ENCODE measurements around the gene GALM.
"Not testable (repeated sequence)": the region's sequence is repeated elsewhere in the genome, so short reads cannot be mapped to it uniquely, and the experiment has no call there.

The GALM gene

GRCh38 chr2:38643683-38644511 lies 22.0 kb upstream of the GALM start:
- H3K79me2 ChIP-seq (ENCODE audit: control insufficient read depth, insufficient read depth, low read length); H3K4me3 ChIP-seq (ENCODE audit: low read length); H2BK15ac ChIP-seq (replicated peaks; ENCODE audit: low read depth); H2AK5ac ChIP-seq (ENCODE audit: low read length); H2BK120ac ChIP-seq (ENCODE audit: low read depth, low read length); H2BK5ac ChIP-seq (ENCODE audit: low read length); H4K5ac ChIP-seq (ENCODE audit: low read length); H3K18ac ChIP-seq (ENCODE audit: low read length); H3K4me1 ChIP-seq (ENCODE audit: control insufficient read depth, low read depth, low read length); H3K27me3 ChIP-seq (ENCODE audit: insufficient read depth, low read length, poor library complexity); H3K4me2 ChIP-seq (ENCODE audit: low read length); H3K9ac ChIP-seq (ENCODE audit: low read length); H4K8ac ChIP-seq (ENCODE audit: low read depth, low read length); H3K4ac ChIP-seq (ENCODE audit: low read depth, low read length); H3K36me3 ChIP-seq (ENCODE audit: control insufficient read depth, insufficient read depth, low read length); H3K56ac ChIP-seq (ENCODE audit: low read length); H3K27ac ChIP-seq (ENCODE audit: low read depth, low read length); H3K23ac ChIP-seq (ENCODE audit: low read length); DNase-seq; H3K79me1 ChIP-seq (ENCODE audit: low read length): not testable (repeated sequence)
- WGBS (ENCODE audit: extremely low coverage, insufficient coverage, low lambda C conversion rate): no CpG with 5 or more reads among the region's 16 CpGs

- Histone ChIP-seq H4K5ac (ENCODE audit: low read length) (no peak overlapping the region), H4K8ac (ENCODE audit: low read depth, low read length) (no peak overlapping the region), H2BK120ac (ENCODE audit: low read depth, low read length) (no peak overlapping the region), H2BK5ac (ENCODE audit: low read length) (no peak overlapping the region), H3K23ac (ENCODE audit: low read length) (no peak overlapping the region), H3K79me2 (ENCODE audit: control insufficient read depth, insufficient read depth, low read length) (no peaks in the 10 kb centered on the region), H3K4me2 (ENCODE audit: low read length) (no peak overlapping the region), H2BK15ac (replicated peaks; ENCODE audit: low read depth) (no peak overlapping the region), H3K4ac (ENCODE audit: low read depth, low read length) (no peak overlapping the region), H3K18ac (ENCODE audit: low read length) (no peak overlapping the region), H2AK5ac (ENCODE audit: low read length) (no peak overlapping the region), H3K79me1 (ENCODE audit: low read length) (no peaks in the 10 kb centered on the region), H3K4me3 (ENCODE audit: low read length) (no peak overlapping the region), H3K27me3 (ENCODE audit: insufficient read depth, low read length, poor library complexity) (no peaks in the 10 kb centered on the region), H3K9ac (ENCODE audit: low read length) (no peak overlapping the region), H3K36me3 (ENCODE audit: control insufficient read depth, insufficient read depth, low read length) (no peaks in the 10 kb centered on the region), H3K4me1 (ENCODE audit: control insufficient read depth, low read depth, low read length) (no peaks in the 10 kb centered on the region), H3K56ac (ENCODE audit: low read length) (no peak overlapping the region), H3K27ac (ENCODE audit: low read depth, low read length) (no peak overlapping the region)
- no peak for DNase-seq
- no CpG with 5 or more reads among the region's 7 CpGs for WGBS (ENCODE audit: extremely low coverage, insufficient coverage, low lambda C conversion rate)
Observed at GRCh38 chr2:38648107-38648761, 17.7 kb upstream of the GALM start.

GRCh38 chr2:38649176-38649728 lies 16.7 kb upstream of the GALM start:
- H3K23ac ChIP-seq (ENCODE audit: low read length): no peak overlapping the region
- H3K36me3 ChIP-seq (ENCODE audit: control insufficient read depth, insufficient read depth, low read length): no peaks in the 10 kb centered on the region
- no peak overlapping the region for H3K27ac ChIP-seq (ENCODE audit: low read depth, low read length)
- H3K79me1 ChIP-seq (ENCODE audit: low read length): no peaks in the 10 kb centered on the region
- no peaks in the 10 kb centered on the region for H3K4me1 ChIP-seq (ENCODE audit: control insufficient read depth, low read depth, low read length)
- H3K4me3 ChIP-seq (ENCODE audit: low read length): no peak overlapping the region
- H2BK120ac ChIP-seq (ENCODE audit: low read depth, low read length): no peak overlapping the region
- H4K5ac ChIP-seq (ENCODE audit: low read length): no peak overlapping the region
- no peak overlapping the region for H2AK5ac ChIP-seq (ENCODE audit: low read length)
- H3K56ac ChIP-seq (ENCODE audit: low read length): no peak overlapping the region
- no peak overlapping the region for H3K4ac ChIP-seq (ENCODE audit: low read depth, low read length)
- no peak overlapping the region for H3K4me2 ChIP-seq (ENCODE audit: low read length)
- DNase-seq: no peak
- no peak overlapping the region for H2BK5ac ChIP-seq (ENCODE audit: low read length)
- WGBS (ENCODE audit: extremely low coverage, insufficient coverage, low lambda C conversion rate): no CpG with 5 or more reads among the region's 12 CpGs
- H2BK15ac ChIP-seq (replicated peaks; ENCODE audit: low read depth): no peak overlapping the region
- no peak overlapping the region for H4K8ac ChIP-seq (ENCODE audit: low read depth, low read length)
- no peaks in the 10 kb centered on the region for H3K79me2 ChIP-seq (ENCODE audit: control insufficient read depth, insufficient read depth, low read length)
- H3K18ac ChIP-seq (ENCODE audit: low read length): no peak overlapping the region
- no peaks in the 10 kb centered on the region for H3K27me3 ChIP-seq (ENCODE audit: insufficient read depth, low read length, poor library complexity)
- H3K9ac ChIP-seq (ENCODE audit: low read length): no peak overlapping the region

GRCh38 chr2:38650012-38650411 lies 15.9 kb upstream of the GALM start:
- H2AK5ac ChIP-seq (ENCODE audit: low read length): no peak overlapping the region
- DNase-seq: no peak
- no peak overlapping the region for H3K23ac ChIP-seq (ENCODE audit: low read length)
- H2BK120ac ChIP-seq (ENCODE audit: low read depth, low read length): no peak overlapping the region
- H3K79me2 ChIP-seq (ENCODE audit: control insufficient read depth, insufficient read depth, low read length): no peaks in the 10 kb centered on the region
- H3K56ac ChIP-seq (ENCODE audit: low read length): no peak overlapping the region
- no peak overlapping the region for H4K5ac ChIP-seq (ENCODE audit: low read length)
- no peak overlapping the region for H3K18ac ChIP-seq (ENCODE audit: low read length)
- no peak overlapping the region for H3K4ac ChIP-seq (ENCODE audit: low read depth, low read length)
- H2BK15ac ChIP-seq (replicated peaks; ENCODE audit: low read depth): no peak overlapping the region
- no peaks in the 10 kb centered on the region for H3K27me3 ChIP-seq (ENCODE audit: insufficient read depth, low read length, poor library complexity)
- H2BK5ac ChIP-seq (ENCODE audit: low read length): no peak overlapping the region
- no CpG with 5 or more reads among the region's 6 CpGs for WGBS (ENCODE audit: extremely low coverage, insufficient coverage, low lambda C conversion rate)
- no peaks in the 10 kb centered on the region for H3K36me3 ChIP-seq (ENCODE audit: control insufficient read depth, insufficient read depth, low read length)
- no peak overlapping the region for H3K4me2 ChIP-seq (ENCODE audit: low read length)
- no peak overlapping the region for H3K9ac ChIP-seq (ENCODE audit: low read length)
- H3K4me3 ChIP-seq (ENCODE audit: low read length): no peak overlapping the region
- no peak overlapping the region for H3K27ac ChIP-seq (ENCODE audit: low read depth, low read length)
- no peaks in the 10 kb centered on the region for H3K79me1 ChIP-seq (ENCODE audit: low read length)
- H4K8ac ChIP-seq (ENCODE audit: low read depth, low read length): no peak overlapping the region
- H3K4me1 ChIP-seq (ENCODE audit: control insufficient read depth, low read depth, low read length): no peaks in the 10 kb centered on the region

- Histone ChIP-seq H3K4me1 (ENCODE audit: control insufficient read depth, low read depth, low read length) (no peaks in the 10 kb centered on the region), H3K4ac (ENCODE audit: low read depth, low read length) (no peak overlapping the region), H3K79me1 (ENCODE audit: low read length) (no peaks in the 10 kb centered on the region), H2BK15ac (replicated peaks; ENCODE audit: low read depth) (no peak overlapping the region), H3K56ac (ENCODE audit: low read length) (no peak overlapping the region), H3K27me3 (ENCODE audit: insufficient read depth, low read length, poor library complexity) (no peaks in the 10 kb centered on the region), H2AK5ac (ENCODE audit: low read length) (no peak overlapping the region), H4K8ac (ENCODE audit: low read depth, low read length) (no peak overlapping the region), H3K18ac (ENCODE audit: low read length) (no peak overlapping the region), H3K9ac (ENCODE audit: low read length) (no peak overlapping the region), H3K23ac (ENCODE audit: low read length) (no peak overlapping the region), H3K36me3 (ENCODE audit: control insufficient read depth, insufficient read depth, low read length) (no peaks in the 10 kb centered on the region), H2BK120ac (ENCODE audit: low read depth, low read length) (no peak overlapping the region), H3K27ac (ENCODE audit: low read depth, low read length) (no peak overlapping the region), H3K79me2 (ENCODE audit: control insufficient read depth, insufficient read depth, low read length) (no peaks in the 10 kb centered on the region), H3K4me3 (ENCODE audit: low read length) (no peak overlapping the region), H2BK5ac (ENCODE audit: low read length) (no peak overlapping the region), H4K5ac (ENCODE audit: low read length) (no peak overlapping the region), H3K4me2 (ENCODE audit: low read length) (no peak overlapping the region)
- no CpG with 5 or more reads among the region's 2 CpGs for WGBS (ENCODE audit: extremely low coverage, insufficient coverage, low lambda C conversion rate)
- DNase-seq: no peak
Observed at GRCh38 chr2:38650717-38651116, 15.2 kb upstream of the GALM start.
